ENCODE results near the gene KRTAP2-4.

- no peak for TF ChIP-seq BHLHE40 (IDR thresholded peaks at IDR 0.05; ENCODE audit: low read depth, low read length)
- TF ChIP-seq CTCF (conservative IDR thresholded peaks at IDR 0.05; ENCODE audit: low read depth, low read length), result no peak
- TF ChIP-seq FOS (IDR thresholded peaks at IDR 0.05; ENCODE audit: low read depth, low read length), result no peak
- TF ChIP-seq CHD1 (IDR thresholded peaks at IDR 0.05; ENCODE audit: low read depth, low read length), result no peak
- no peak for TF ChIP-seq POLR2A (IDR thresholded peaks at IDR 0.05; ENCODE audit: low read depth, low read length)
- TF ChIP-seq RCOR1 (IDR thresholded peaks at IDR 0.05; ENCODE audit: insufficient replicate concordance, low read length), result no peak
- TF ChIP-seq NFE2L2 (IDR thresholded peaks at IDR 0.05; ENCODE audit: low read depth, low read length), result no peak
- TF ChIP-seq RAD21 (IDR thresholded peaks at IDR 0.05; ENCODE audit: low read length), result no peak
- TF ChIP-seq MXI1 (IDR thresholded peaks at IDR 0.05; ENCODE audit: borderline replicate concordance, low read depth, low read length), result no peak
- TF ChIP-seq, protein P1, sequence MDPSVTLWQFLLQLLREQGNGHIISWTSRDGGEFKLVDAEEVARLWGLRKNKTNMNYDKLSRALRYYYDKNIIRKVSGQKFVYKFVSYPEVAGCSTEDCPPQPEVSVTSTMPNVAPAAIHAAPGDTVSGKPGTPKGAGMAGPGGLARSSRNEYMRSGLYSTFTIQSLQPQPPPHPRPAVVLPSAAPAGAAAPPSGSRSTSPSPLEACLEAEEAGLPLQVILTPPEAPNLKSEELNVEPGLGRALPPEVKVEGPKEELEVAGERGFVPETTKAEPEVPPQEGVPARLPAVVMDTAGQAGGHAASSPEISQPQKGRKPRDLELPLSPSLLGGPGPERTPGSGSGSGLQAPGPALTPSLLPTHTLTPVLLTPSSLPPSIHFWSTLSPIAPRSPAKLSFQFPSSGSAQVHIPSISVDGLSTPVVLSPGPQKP (IDR thresholded peaks at IDR 0.05; ENCODE audit: borderline replicate concordance, low read depth, low read length), result no peak
Observed at GRCh38 chr17:41076788-41077187, 11.1 kb upstream of the KRTAP2-4 start.

Data from IMR-90 (cell line).